GM06990 (cell line): Measurements from ENCODE around the gene GARIN5A.

ENCODE experiments used
- DNase-seq: peaks from one replicate; pipeline ENCODE4 v3.0.0-alpha.2; 2011; ENCODE audit not compliant: insufficient read length; ENCODE audit errors: extremely low read depth
- H3K27me3 ChIP-seq: replicated peaks from 2 replicates; pipeline ENCODE4 v1.6.0; 2011; ENCODE audit warnings: low read length; ENCODE audit not compliant: control insufficient read depth, insufficient read depth
- H3K36me3 ChIP-seq: 2 replicates; pipeline ENCODE4 v1.5.1; 2011; ENCODE audit warnings: low read length; ENCODE audit not compliant: control insufficient read depth, insufficient read depth
- H3K4me3 ChIP-seq: replicated peaks from 2 replicates; pipeline ENCODE4 v1.5.1; 2011; ENCODE audit warnings: low read depth, mild to moderate bottlenecking, control low read depth, low read length
- CTCF ChIP-seq: IDR thresholded peaks from 2 replicates; pipeline ENCODE4 v1.5.1; 2011; ENCODE audit warnings: low read length, control low read depth, mild to moderate bottlenecking, inconsistent platforms; ENCODE audit not compliant: insufficient read depth, poor library complexity, severe bottlenecking

The GARIN5A gene

GRCh38 chr19:50425581-50425980 lies 51.1 kb downstream of the GARIN5A start:
- no peak for TF ChIP-seq CTCF
- H3K27me3 ChIP-seq: no peaks in the 10 kb centered on the region
- no peak for DNase-seq
- H3K36me3 ChIP-seq: peaks cover 6% of the 10 kb centered on the region
- no peak overlapping the region for H3K4me3 ChIP-seq

GRCh38 chr19:50423279-50424113 lies 53.2 kb downstream of the GARIN5A start:
- Histone ChIP-seq H3K4me3 (no peak overlapping the region), H3K36me3 (peaks cover 6% of the 10 kb centered on the region), H3K27me3 (no peaks in the 10 kb centered on the region)
- no peak for DNase-seq
- TF ChIP-seq CTCF: no peak

GRCh38 chr19:50422397-50423278 lies 54.0 kb downstream of the GARIN5A start:
- no peak for TF ChIP-seq CTCF
- Histone ChIP-seq H3K27me3 (no peaks in the 10 kb centered on the region), H3K4me3 (peak overlapping the region; percentile 20; the same call in 1 of the 2 replicates), H3K36me3 (peaks cover 6% of the 10 kb centered on the region)
- no peak for DNase-seq

GRCh38 chr19:50420808-50421207 lies 55.8 kb downstream of the GARIN5A start:
- DNase-seq: no peak
- H3K36me3 ChIP-seq: peaks cover 6% of the 10 kb centered on the region
- no peak overlapping the region; the same call in 1 of the 2 replicates for H3K4me3 ChIP-seq
- no peak for TF ChIP-seq CTCF
- H3K27me3 ChIP-seq: no peaks in the 10 kb centered on the region

GRCh38 chr19:50420127-50420526 lies 56.5 kb downstream of the GARIN5A start:
- no peaks in the 10 kb centered on the region for H3K27me3 ChIP-seq
- no peak for DNase-seq
- H3K4me3 ChIP-seq: peak overlapping the region; percentile 71
- TF ChIP-seq CTCF: no peak
- peaks cover 6% of the 10 kb centered on the region for H3K36me3 ChIP-seq
